HPDE6-E6E7 (cell line): ENCODE results near the gene BACH2.
A peak's percentile ranks its signal among the peaks of the same experiment; 100 is the strongest.
"Not testable (repeated sequence)": the region's sequence is repeated elsewhere in the genome, so short reads cannot be mapped to it uniquely, and the experiment has no call there.

ENCODE experiments used
- DNase-seq: peaks from one replicate; pipeline ENCODE4 v3.0.0; 2011; ENCODE audit warnings: missing footprints; ENCODE audit errors: extremely low spot score

Gene BACH2

GRCh38 chr6:90154755-90155470, 141.7 kb downstream of the BACH2 start:
- DNase-seq: no peak

DNA sequence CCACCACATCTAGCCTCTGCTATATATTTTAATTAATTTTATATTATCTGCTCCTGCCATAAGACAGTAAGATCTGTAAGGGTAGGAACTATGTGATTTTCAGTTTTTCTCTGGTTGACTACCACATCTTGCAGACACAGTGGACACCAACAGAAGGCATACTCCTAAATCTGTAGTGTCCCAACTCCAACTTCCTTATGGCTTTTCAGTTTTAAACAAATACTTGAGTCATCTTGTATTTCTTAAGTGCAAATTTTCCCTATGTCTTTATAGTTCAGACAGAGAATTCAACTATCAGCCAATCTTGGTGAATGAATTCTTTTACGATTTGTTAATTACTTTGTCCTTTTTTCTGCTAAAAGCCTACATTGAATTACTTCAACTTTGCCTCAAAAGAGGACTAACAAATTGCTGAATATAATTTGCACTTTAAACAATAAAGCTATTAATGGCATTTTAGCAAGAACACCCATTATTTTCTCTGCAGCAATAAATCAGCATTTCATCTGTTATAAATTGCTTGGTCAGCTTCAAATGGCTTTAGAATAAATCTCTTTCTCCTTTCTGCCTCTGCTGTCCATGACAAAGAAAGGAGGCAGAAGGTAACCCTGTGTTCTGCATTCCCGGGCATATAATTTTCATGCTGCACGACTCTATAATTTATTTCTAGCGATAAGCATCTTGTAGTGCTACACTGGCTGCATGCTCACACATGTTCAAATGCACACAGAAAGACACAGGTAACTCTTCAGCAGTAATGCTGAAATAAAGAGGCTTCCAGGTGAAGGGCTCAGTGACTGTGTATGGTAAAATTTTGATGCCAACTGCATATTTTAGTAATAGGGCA, 144.8 kb downstream of the BACH2 start:
- DNase-seq: no peak

DNA sequence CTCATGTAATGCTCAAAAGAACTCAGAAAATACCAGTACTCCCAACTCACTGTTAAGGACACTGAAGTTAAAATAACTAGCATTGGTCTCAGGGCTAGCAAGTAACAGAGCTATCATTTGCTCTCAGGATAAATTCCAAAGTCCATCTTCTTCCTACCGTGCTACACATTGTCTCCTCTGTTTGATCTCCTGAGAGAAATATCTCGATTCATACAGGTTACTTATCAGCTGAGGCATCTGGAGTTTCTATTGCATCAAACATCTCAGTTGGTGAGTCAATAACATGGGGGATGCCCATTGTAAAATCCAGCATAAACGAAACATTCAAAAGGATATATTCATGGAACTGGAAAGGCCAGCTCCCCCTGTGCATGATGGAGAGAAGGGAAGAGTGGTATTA, 147.4 kb downstream of the BACH2 start:
- no peak for DNase-seq

DNA sequence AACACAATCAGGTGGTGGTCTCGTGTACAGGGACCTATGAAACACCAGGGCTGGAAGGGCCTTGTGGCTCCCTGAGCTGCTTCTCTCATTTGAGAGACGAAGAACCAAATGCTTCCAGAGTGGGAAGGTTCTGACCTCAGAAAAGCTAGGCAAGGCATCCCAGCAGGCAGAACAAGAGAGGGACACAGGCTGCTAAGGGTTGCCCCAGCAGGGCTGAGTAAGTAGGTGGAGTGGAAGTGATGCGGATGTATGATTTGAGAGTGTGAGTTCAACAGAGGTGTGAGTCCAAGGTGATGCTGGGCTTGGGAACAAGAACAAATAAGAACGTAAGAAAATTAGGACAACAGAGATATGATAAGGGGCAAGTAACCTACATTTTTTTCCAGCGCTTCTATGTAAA, 147.8 kb downstream of the BACH2 start:
- no peak for DNase-seq

- no peak for DNase-seq
These were observed 149.6 kb downstream of the BACH2 start for GRCh38 chr6:90146921-90147649.

DNA sequence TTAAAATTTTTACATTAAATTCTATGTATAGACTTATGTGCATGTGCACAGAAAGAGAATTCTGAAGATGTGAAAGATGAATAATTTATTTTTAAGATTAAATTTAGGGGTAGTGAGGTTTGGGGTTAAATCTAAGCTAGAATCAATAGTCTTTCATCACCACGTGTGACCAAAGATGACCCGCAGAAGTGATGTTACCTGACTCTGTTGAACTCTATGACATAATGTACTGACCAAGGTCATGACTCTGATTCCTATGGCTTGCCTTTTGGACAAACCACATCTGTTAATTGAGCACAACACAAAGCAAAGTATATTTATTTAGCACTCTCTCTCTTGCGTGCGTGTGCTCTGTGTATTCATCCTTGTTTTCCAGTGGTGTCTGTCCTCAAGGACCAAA, 150.6 kb downstream of the BACH2 start:
- DNase-seq: no peak

DNA sequence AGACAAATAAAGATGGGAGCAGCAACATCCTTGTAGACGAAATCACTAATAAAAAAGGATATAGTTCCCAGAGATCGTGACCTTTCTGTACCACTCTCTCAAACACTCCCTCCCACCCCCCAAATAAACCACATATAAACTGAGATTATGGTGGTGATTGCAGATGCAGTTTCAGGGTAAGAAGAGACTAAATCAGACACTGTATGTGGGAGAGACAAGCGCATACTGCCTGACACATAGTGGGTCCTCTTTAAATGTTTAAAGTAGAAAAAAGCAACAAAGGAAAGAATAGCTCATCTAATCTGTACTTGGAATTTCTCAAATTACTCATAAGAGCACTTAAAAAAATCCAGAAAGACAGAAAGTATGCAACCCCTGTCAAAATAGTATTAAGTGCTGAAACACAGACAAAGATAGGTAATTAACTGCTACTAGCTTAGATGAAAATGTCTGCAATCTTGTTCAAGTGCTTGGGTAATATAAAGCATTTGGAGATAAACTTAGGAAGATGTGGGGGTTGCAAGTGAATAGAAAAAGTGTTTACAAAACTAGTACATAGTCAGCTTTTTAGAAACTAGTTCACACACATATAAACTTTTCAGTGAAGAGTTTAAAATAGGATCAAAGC, 151.6 kb downstream of the BACH2 start:
- DNase-seq: no peak

- no peak for DNase-seq
These were observed 152.2 kb downstream of the BACH2 start for GRCh38 chr6:90144396-90144795.

- DNase-seq: no peak
These were observed 156.0 kb downstream of the BACH2 start for GRCh38 chr6:90140683-90141082.

GRCh38 chr6:90139272-90139817, 157.3 kb downstream of the BACH2 start:
- no peak for DNase-seq

GRCh38 chr6:90136837-90137568, 159.6 kb downstream of the BACH2 start:
- no peak for DNase-seq

GRCh38 chr6:90136176-90136575, 160.5 kb downstream of the BACH2 start:
- no peak for DNase-seq

DNA sequence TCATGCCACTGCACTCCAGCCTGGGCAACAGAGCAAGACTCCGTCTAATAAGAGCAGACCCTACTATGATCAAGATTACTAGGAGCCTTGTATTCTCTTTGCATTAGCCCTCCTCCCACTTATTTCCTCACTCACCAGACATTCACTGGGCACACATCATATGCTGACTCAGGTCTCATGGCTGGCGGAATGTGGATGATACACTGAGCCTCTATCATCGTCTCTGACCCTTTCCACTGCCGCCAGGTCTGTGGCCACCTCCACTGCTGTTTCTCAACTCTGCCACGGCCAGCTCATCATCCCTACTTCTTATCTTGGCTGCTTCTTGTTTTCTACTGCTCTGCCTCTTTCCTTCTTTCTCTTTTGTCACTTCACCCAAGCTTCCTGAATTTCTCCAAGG, 161.0 kb downstream of the BACH2 start:
- DNase-seq: peak; percentile 15

GRCh38 chr6:90133664-90134063, 163.0 kb downstream of the BACH2 start:
- not testable (repeated sequence) for DNase-seq

DNA sequence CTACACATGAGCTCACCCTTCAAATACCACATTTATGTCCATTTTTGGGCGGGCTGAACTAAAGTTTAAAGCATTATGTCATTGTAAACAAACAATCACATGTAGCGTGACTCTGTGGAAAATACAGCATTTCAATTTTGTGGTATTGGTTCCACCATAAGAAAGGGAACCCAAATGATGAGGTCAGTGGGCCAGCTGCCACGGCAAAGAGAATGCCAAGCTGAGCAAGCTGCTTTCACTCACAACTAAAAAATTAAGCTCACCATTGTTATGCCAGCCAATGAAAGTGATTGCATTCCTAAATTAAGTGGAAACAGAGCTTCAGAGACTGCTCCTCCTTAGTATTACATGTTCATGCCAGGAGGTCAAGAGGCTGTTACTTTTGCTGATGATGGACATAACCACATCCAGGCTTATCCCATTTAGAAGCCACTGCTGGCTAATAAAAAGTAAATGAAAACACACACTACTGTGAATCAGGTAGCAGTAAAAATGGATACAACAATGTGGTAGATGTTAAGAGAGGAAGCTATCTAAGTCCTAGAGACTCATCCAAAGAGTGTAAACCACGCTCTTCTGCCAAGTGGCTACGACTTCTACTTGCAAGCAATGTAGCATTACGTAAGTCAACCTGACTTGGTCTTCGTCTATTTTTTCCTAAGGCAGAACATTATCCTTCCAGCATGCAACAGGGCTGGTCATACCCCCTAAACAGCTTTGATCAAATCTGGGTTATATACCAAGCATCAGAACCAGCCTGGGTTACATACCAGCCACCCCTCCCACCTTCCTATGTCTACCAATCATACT, 164.8 kb downstream of the BACH2 start:
- DNase-seq: no peak

DNA sequence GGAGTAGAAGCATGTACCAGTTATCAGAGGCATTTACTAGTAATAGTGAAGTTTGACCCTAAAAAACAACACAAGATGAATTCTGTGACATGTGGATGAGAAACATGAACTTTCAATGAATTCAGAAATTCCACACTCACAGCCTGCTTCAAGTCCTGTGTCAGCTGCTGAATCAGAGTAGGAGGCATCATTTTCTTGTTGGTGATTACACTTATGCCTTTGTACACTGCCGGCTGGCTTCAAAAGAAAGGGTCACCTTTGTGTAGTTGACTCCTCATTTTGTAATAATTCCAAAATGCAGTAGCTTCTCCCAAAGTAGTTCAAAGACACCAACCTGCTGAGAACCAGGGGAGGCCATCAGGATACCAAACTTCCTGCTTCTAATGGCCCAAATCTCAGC, 165.5 kb downstream of the BACH2 start:
- DNase-seq: no peak

DNA sequence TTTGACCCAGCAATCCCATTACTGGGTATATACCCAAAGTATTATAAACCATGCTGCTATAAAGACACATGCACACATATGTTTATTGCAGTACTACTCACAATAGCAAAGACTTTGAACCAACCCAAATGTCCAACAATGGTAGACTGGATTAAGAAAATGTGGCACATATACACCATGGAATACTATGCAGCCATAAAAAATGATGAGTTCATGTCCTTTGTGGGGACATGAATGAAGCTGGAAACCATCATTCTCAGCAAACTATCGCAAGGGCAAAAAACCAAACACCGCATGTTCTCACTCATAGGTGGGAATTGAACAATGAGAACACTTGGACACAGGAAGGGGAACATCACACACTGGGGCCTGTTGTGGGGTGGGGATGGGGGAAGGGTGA, 168.0 kb downstream of the BACH2 start:
- not testable (repeated sequence) for DNase-seq

DNA sequence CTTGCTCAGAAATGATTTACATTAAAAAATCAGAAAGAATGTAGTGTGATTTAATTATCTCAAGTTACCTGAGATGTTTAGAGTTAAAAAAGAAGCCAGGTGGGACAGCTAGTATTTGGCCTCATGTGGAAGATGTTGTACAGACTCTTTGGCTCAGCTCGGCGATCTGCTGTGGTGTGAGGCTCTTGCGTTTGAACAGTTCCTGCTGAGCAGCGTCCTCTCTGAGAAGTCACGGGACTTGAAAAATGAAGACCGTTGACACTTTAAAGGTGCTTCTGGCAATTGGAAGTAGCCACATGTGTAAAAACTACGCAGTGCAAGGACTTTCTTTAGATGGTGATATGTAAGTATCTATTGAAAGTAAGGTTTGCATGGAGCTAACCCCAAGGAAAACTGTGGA, 169.0 kb downstream of the BACH2 start:
- no peak for DNase-seq

GRCh38 chr6:90126839-90127238, 169.8 kb downstream of the BACH2 start:
- no peak for DNase-seq

GRCh38 chr6:90126181-90126580, 170.5 kb downstream of the BACH2 start:
- no peak for DNase-seq
